ENCODE measurements around the gene GHR.
"Not testable (repeated sequence)": the region's sequence is repeated elsewhere in the genome, so short reads cannot be mapped to it uniquely, and the experiment has no call there.

GHR gene

GRCh38 chr5:42668254-42668653 lies 245.0 kb downstream of the GHR start:
- Mint-ChIP-seq H3K9me3 (ENCODE audit: low read depth) (no peaks in the 10 kb centered on the region), H3K27me3 (peaks cover 2% of the 10 kb centered on the region), H3K27ac (no peak overlapping the region), H3K36me3 (no peaks in the 10 kb centered on the region), H3K4me3 (no peak overlapping the region), H3K4me1 (ENCODE audit: low read depth) (no peaks in the 10 kb centered on the region)

GRCh38 chr5:42672925-42673324 lies 249.7 kb downstream of the GHR start:
- Mint-ChIP-seq H3K4me1 (ENCODE audit: low read depth) (no peaks in the 10 kb centered on the region), H3K4me3 (no peak overlapping the region), H3K27ac (no peak overlapping the region), H3K36me3 (no peaks in the 10 kb centered on the region), H3K9me3 (ENCODE audit: low read depth) (no peaks in the 10 kb centered on the region), H3K27me3 (peaks cover 2% of the 10 kb centered on the region)

GRCh38 chr5:42675602-42676001 lies 252.4 kb downstream of the GHR start:
- Mint-ChIP-seq H3K36me3 (no peaks in the 10 kb centered on the region), H3K27ac (no peak overlapping the region), H3K4me1 (ENCODE audit: low read depth) (no peaks in the 10 kb centered on the region), H3K4me3 (no peak overlapping the region), H3K27me3 (no peaks in the 10 kb centered on the region), H3K9me3 (ENCODE audit: low read depth) (no peaks in the 10 kb centered on the region)

GRCh38 chr5:42676362-42676761 lies 253.1 kb downstream of the GHR start:
- H3K36me3 Mint-ChIP-seq: no peaks in the 10 kb centered on the region
- no peak overlapping the region for H3K4me3 Mint-ChIP-seq
- H3K4me1 Mint-ChIP-seq (ENCODE audit: low read depth): no peaks in the 10 kb centered on the region
- no peaks in the 10 kb centered on the region for H3K27me3 Mint-ChIP-seq
- no peak overlapping the region for H3K27ac Mint-ChIP-seq
- no peaks in the 10 kb centered on the region for H3K9me3 Mint-ChIP-seq (ENCODE audit: low read depth)

- Mint-ChIP-seq H3K4me3 (no peak overlapping the region), H3K27ac (no peak overlapping the region), H3K4me1 (ENCODE audit: low read depth) (no peaks in the 10 kb centered on the region), H3K27me3 (no peaks in the 10 kb centered on the region), H3K36me3 (no peaks in the 10 kb centered on the region), H3K9me3 (ENCODE audit: low read depth) (no peaks in the 10 kb centered on the region)
These were observed 254.1 kb downstream of the GHR start for GRCh38 chr5:42677156-42677842.

- no peak overlapping the region for H3K4me3 Mint-ChIP-seq
- no peaks in the 10 kb centered on the region for H3K27me3 Mint-ChIP-seq
- H3K4me1 Mint-ChIP-seq (ENCODE audit: low read depth): no peaks in the 10 kb centered on the region
- peaks cover 6% of the 10 kb centered on the region for H3K9me3 Mint-ChIP-seq (ENCODE audit: low read depth)
- H3K36me3 Mint-ChIP-seq: no peaks in the 10 kb centered on the region
- H3K27ac Mint-ChIP-seq: no peak overlapping the region
These were observed 256.8 kb downstream of the GHR start for GRCh38 chr5:42680046-42680445.

- H3K4me3 Mint-ChIP-seq; H3K4me1 Mint-ChIP-seq (ENCODE audit: low read depth); H3K9me3 Mint-ChIP-seq (ENCODE audit: low read depth); H3K27me3 Mint-ChIP-seq; H3K27ac Mint-ChIP-seq; H3K36me3 Mint-ChIP-seq: not testable (repeated sequence)
These were observed 261.8 kb downstream of the GHR start for GRCh38 chr5:42685078-42685477.

- Mint-ChIP-seq H3K27me3 (peaks cover 1% of the 10 kb centered on the region), H3K27ac (no peak overlapping the region), H3K4me3 (no peak overlapping the region), H3K4me1 (ENCODE audit: low read depth) (no peaks in the 10 kb centered on the region), H3K9me3 (ENCODE audit: low read depth) (no peaks in the 10 kb centered on the region), H3K36me3 (no peaks in the 10 kb centered on the region)
These were observed 266.2 kb downstream of the GHR start for GRCh38 chr5:42689391-42689790.

- Mint-ChIP-seq H3K27me3 (peaks cover 2% of the 10 kb centered on the region), H3K9me3 (ENCODE audit: low read depth) (no peaks in the 10 kb centered on the region), H3K36me3 (no peaks in the 10 kb centered on the region), H3K4me3 (no peak overlapping the region), H3K27ac (no peak overlapping the region), H3K4me1 (ENCODE audit: low read depth) (no peaks in the 10 kb centered on the region)
These were observed 268.2 kb downstream of the GHR start for GRCh38 chr5:42691413-42691937.

GRCh38 chr5:42701351-42702059 lies 278.3 kb downstream of the GHR start:
- no peaks in the 10 kb centered on the region for H3K36me3 Mint-ChIP-seq
- H3K4me1 Mint-ChIP-seq (ENCODE audit: low read depth): no peaks in the 10 kb centered on the region
- peaks cover 3% of the 10 kb centered on the region for H3K27me3 Mint-ChIP-seq
- no peak overlapping the region for H3K4me3 Mint-ChIP-seq
- no peak overlapping the region for H3K27ac Mint-ChIP-seq
- H3K9me3 Mint-ChIP-seq (ENCODE audit: low read depth): peaks cover 10% of the 10 kb centered on the region

- no peak overlapping the region for H3K27ac Mint-ChIP-seq
- H3K27me3 Mint-ChIP-seq: peaks cover 3% of the 10 kb centered on the region
- H3K36me3 Mint-ChIP-seq: no peaks in the 10 kb centered on the region
- peaks cover 14% of the 10 kb centered on the region for H3K9me3 Mint-ChIP-seq (ENCODE audit: low read depth)
- no peaks in the 10 kb centered on the region for H3K4me1 Mint-ChIP-seq (ENCODE audit: low read depth)
- no peak overlapping the region for H3K4me3 Mint-ChIP-seq
These were observed 280.0 kb downstream of the GHR start for GRCh38 chr5:42703238-42703637.

- Mint-ChIP-seq H3K9me3 (ENCODE audit: low read depth) (no peaks in the 10 kb centered on the region), H3K27ac (no peak overlapping the region), H3K4me1 (ENCODE audit: low read depth) (peaks cover 16% of the 10 kb centered on the region), H3K27me3 (no peaks in the 10 kb centered on the region), H3K36me3 (no peaks in the 10 kb centered on the region), H3K4me3 (no peak overlapping the region)
These were observed 292.5 kb downstream of the GHR start for GRCh38 chr5:42715785-42716184.

GRCh38 chr5:42718591-42718990 lies 295.4 kb downstream of the GHR start:
- no peak overlapping the region for H3K27ac Mint-ChIP-seq
- H3K4me1 Mint-ChIP-seq (ENCODE audit: low read depth): peaks cover 16% of the 10 kb centered on the region
- H3K36me3 Mint-ChIP-seq: no peaks in the 10 kb centered on the region
- peaks cover 3% of the 10 kb centered on the region for H3K27me3 Mint-ChIP-seq
- H3K9me3 Mint-ChIP-seq (ENCODE audit: low read depth): no peaks in the 10 kb centered on the region
- H3K4me3 Mint-ChIP-seq: no peak overlapping the region

- H3K9me3 Mint-ChIP-seq (ENCODE audit: low read depth): no peaks in the 10 kb centered on the region
- no peak overlapping the region for H3K4me3 Mint-ChIP-seq
- no peaks in the 10 kb centered on the region for H3K36me3 Mint-ChIP-seq
- H3K4me1 Mint-ChIP-seq (ENCODE audit: low read depth): peaks cover 16% of the 10 kb centered on the region
- no peak overlapping the region for H3K27ac Mint-ChIP-seq
- peaks cover 3% of the 10 kb centered on the region for H3K27me3 Mint-ChIP-seq
These were observed 295.8 kb downstream of the GHR start for GRCh38 chr5:42719034-42719433.

GRCh38 chr5:42720251-42720650 lies 297.0 kb downstream of the GHR start:
- no peaks in the 10 kb centered on the region for H3K9me3 Mint-ChIP-seq (ENCODE audit: low read depth)
- H3K36me3 Mint-ChIP-seq: no peaks in the 10 kb centered on the region
- H3K27ac Mint-ChIP-seq: no peak overlapping the region
- H3K4me3 Mint-ChIP-seq: no peak overlapping the region
- peaks cover 16% of the 10 kb centered on the region for H3K4me1 Mint-ChIP-seq (ENCODE audit: low read depth)
- peaks cover 3% of the 10 kb centered on the region for H3K27me3 Mint-ChIP-seq

GRCh38 chr5:42721484-42721883 lies 298.2 kb downstream of the GHR start:
- Mint-ChIP-seq H3K36me3 (no peaks in the 10 kb centered on the region), H3K27me3 (peaks cover 3% of the 10 kb centered on the region), H3K4me3 (no peak overlapping the region)

More at GRCh38 chr5:42721484-42721883, 298.2 kb downstream of the GHR start:
- Mint-ChIP-seq H3K4me1 (ENCODE audit: low read depth) (peaks cover 16% of the 10 kb centered on the region), H3K9me3 (ENCODE audit: low read depth) (no peaks in the 10 kb centered on the region), H3K27ac (no peak overlapping the region)

Data from activated naive CD8-positive, alpha-beta T cell (primary cell).